Thoracic aorta (tissue), 2 donors: Measurements from ENCODE around the gene SS18L1. TPM values are rescaled to one million over a fixed set of nuclear protein-coding genes. Genes with fewer than 3 reads are reported as not detected.

Source experiments
- ATAC-seq: fragments of 150-250 bp; one replicate; pipeline ENCODE4 v1.8.0; 2017; ENCODE audit warnings: low read depth; ENCODE audit not compliant: insufficient number of reproducible peaks, low FRiP score
- DNase-seq: peaks from one replicate; pipeline ENCODE4 v3.0.0-alpha.2; 2020; ENCODE audit warnings: low spot score
- H3K27ac ChIP-seq, 2 donors: fragments of 200-600 bp; sonication (generic); 1 replicate in 1 of 2; 2 replicates in 1 of 2; pipeline ENCODE4 v1.5.1; 2016; ENCODE audit warnings: mild to moderate bottlenecking in 2 of 2, moderate library complexity in 2 of 2
- H3K27me3 ChIP-seq: fragments of 200-600 bp; sonication (generic); replicated peaks from 2 replicates; pipeline ENCODE4 v1.6.0; 2016; ENCODE audit warnings: mild to moderate bottlenecking; ENCODE audit not compliant: insufficient read depth
- H3K36me3 ChIP-seq: fragments of 200-600 bp; sonication (generic); one replicate; pipeline ENCODE4 v1.5.1; 2016
- H3K4me1 ChIP-seq, 2 donors: fragments of 200-600 bp; sonication (generic); 1 replicate in 1 of 2; 2 replicates in 1 of 2; pipeline versions ENCODE4 v1.5.1 to v1.6.0; 2016; ENCODE audit warnings: low read depth in 2 of 2, mild to moderate bottlenecking in 1 of 2; ENCODE audit not compliant: control insufficient read depth in 1 of 2
- H3K4me3 ChIP-seq: fragments of 200-600 bp; sonication (generic); 2 replicates; pipeline ENCODE4 v1.5.1; 2016; ENCODE audit warnings: mild to moderate bottlenecking
- H3K9me3 ChIP-seq: fragments of 200-600 bp; sonication (generic); 2 replicates; pipeline ENCODE4 v1.5.1; 2016
- total RNA-seq, 2 donors: library from RNA; depleted of rRNA; stranded (reverse); fragments of >200 nt; gene quantifications; one replicate each; pipeline versions ENCODE4 v1.1.0 to v1.2.3, GENCODE V29; 2016
- TF ChIP-seq, protein P1 (sequence below): fragments of 200-600 bp; sonication (generic); IDR thresholded peaks from one replicate; pipeline ENCODE4 v1.5.1; 2019; ENCODE audit warnings: antibody characterized with exemption

The SS18L1 gene
- total RNA-seq, 2 donors from 2014 or later: 10.7 to 21.7 TPM

- ATAC-seq: no peak
- H3K27me3 ChIP-seq: no peaks in the 10 kb centered on the region
- TF ChIP-seq, protein P1, sequence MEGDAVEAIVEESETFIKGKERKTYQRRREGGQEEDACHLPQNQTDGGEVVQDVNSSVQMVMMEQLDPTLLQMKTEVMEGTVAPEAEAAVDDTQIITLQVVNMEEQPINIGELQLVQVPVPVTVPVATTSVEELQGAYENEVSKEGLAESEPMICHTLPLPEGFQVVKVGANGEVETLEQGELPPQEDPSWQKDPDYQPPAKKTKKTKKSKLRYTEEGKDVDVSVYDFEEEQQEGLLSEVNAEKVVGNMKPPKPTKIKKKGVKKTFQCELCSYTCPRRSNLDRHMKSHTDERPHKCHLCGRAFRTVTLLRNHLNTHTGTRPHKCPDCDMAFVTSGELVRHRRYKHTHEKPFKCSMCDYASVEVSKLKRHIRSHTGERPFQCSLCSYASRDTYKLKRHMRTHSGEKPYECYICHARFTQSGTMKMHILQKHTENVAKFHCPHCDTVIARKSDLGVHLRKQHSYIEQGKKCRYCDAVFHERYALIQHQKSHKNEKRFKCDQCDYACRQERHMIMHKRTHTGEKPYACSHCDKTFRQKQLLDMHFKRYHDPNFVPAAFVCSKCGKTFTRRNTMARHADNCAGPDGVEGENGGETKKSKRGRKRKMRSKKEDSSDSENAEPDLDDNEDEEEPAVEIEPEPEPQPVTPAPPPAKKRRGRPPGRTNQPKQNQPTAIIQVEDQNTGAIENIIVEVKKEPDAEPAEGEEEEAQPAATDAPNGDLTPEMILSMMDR: no peak
- H3K27ac ChIP-seq: no peak overlapping the region
- H3K9me3 ChIP-seq: no peaks in the 10 kb centered on the region
- H3K4me3 ChIP-seq: no peak overlapping the region
- no peaks in the 10 kb centered on the region for H3K4me1 ChIP-seq
- DNase-seq: no peak
- peaks cover 26% of the 10 kb centered on the region for H3K36me3 ChIP-seq
Measured at GRCh38 chr20:62170536-62170935, 27.0 kb downstream of the SS18L1 start.

DNA sequence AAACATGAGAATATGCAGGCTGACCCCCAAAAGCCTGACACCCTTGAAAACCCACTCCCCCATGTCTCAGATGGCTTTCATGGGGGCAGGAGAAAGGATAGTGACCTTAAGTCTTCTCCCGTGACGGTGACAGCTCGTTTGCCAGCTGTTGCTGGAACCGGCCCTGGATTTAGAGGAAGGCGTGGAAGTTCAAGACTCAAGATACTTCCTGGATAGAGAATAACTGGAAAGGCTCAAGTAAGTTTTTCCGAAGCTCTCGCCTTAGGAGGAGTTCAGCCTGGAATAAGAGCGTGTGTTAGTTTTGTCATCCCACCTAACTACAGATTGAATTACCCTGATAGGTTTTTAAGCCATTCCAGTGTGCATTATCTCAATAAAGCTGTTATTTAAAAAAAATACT, 27.7 kb downstream of the SS18L1 start:
- H3K36me3 ChIP-seq: peaks cover 24% of the 10 kb centered on the region
- H3K27ac ChIP-seq: no peak overlapping the region
- ATAC-seq: no peak

GRCh38 chr20:62172666-62173065, 29.1 kb downstream of the SS18L1 start:
- DNase-seq (no peak), ATAC-seq (no peak)
- Histone ChIP-seq H3K27ac (no peak overlapping the region), H3K36me3 (peaks cover 23% of the 10 kb centered on the region), H3K4me1 (no peaks in the 10 kb centered on the region), H3K27me3 (no peaks in the 10 kb centered on the region), H3K4me3 (no peak overlapping the region), H3K9me3 (no peaks in the 10 kb centered on the region)
- TF ChIP-seq, protein P1: no peak

More for the DNA sequence above, 27.7 kb downstream of the SS18L1 start:
- no peaks in the 10 kb centered on the region for H3K27me3 ChIP-seq
- TF ChIP-seq, protein P1: no peak
- H3K9me3 ChIP-seq: no peaks in the 10 kb centered on the region
- DNase-seq: no peak
- no peak overlapping the region for H3K4me3 ChIP-seq
- no peaks in the 10 kb centered on the region for H3K4me1 ChIP-seq

DNA sequence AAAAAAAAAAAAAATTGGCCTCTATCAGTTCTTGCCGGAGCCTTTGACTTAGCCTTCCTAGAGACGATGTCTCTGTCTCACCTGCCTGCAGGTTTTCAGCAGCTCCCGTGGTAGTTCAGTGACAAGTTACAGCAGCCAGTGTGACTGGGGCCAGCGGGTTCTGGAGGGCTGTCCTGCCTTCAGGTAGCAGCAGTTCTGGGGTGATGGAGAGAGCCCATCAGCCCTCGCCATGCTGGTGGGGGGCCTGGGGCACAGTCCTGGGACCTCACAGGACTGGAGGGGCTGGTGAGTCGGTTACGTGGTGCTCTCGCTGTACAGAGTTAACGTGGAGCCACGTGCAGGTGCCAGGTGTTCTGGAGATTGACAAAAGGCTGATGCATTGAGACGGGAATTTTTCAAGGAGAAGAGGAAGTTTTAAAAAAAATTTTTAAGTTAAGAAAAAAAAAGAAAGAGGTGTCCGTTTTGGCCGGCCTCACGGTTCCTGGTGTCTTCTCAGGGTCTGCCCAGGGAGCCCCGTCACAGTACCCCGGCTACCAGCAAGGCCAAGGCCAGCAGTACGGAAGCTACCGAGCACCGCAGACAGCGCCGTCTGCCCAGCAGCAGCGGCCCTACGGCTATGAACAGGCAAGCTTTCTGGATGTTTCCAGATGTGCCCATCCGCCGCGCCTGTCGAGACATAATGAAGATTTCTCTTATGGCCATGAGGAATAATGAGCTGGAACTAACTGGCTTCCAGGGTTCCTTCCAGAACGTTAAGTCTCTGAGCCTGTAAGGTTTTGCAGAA, 30.6 kb downstream of the SS18L1 start:
- H3K4me1 ChIP-seq: no peaks in the 10 kb centered on the region
- TF ChIP-seq, protein P1: no peak
- H3K36me3 ChIP-seq: peaks cover 16% of the 10 kb centered on the region
- no peaks in the 10 kb centered on the region for H3K9me3 ChIP-seq
- no peak overlapping the region for H3K27ac ChIP-seq
- DNase-seq (no peak), ATAC-seq (no peak)
- H3K4me3 ChIP-seq: no peak overlapping the region
- no peaks in the 10 kb centered on the region for H3K27me3 ChIP-seq

- DNase-seq (no peak), ATAC-seq (no peak)
- peaks cover 15% of the 10 kb centered on the region for H3K36me3 ChIP-seq
- no peaks in the 10 kb centered on the region for H3K4me1 ChIP-seq
- H3K9me3 ChIP-seq: no peaks in the 10 kb centered on the region
- no peak overlapping the region for H3K4me3 ChIP-seq
- TF ChIP-seq, protein P1: no peak
- no peak overlapping the region for H3K27ac ChIP-seq
- H3K27me3 ChIP-seq: no peaks in the 10 kb centered on the region
Measured at GRCh38 chr20:62174870-62175624, 31.5 kb downstream of the SS18L1 start.
